Endothelial cell of umbilical vein (primary cell): ENCODE measurements around the gene HAGH.

Experiments used
- EZH2 ChIP-seq: IDR thresholded peaks from 2 replicates; pipeline ENCODE4 v1.6.1; 2012; ENCODE audit warnings: borderline replicate concordance, low read depth, mild to moderate bottlenecking, moderate library complexity, low read length, inconsistent platforms; ENCODE audit not compliant: severe bottlenecking
- FOS ChIP-seq: IDR thresholded peaks from 2 replicates; pipeline ENCODE4 v1.6.1; 2011; ENCODE audit warnings: mild to moderate bottlenecking, low read length, moderate library complexity, borderline replicate concordance; ENCODE audit not compliant: insufficient read depth
- POLR2A ChIP-seq: IDR thresholded peaks from 2 replicates; pipeline ENCODE4 v1.6.1; 2012; ENCODE audit warnings: low read depth, mild to moderate bottlenecking, control low read depth, low read length
- TF ChIP-seq, protein P1 (sequence below), 2 donors: IDR thresholded peaks; 1 replicate in 1 of 2; 2 replicates in 1 of 2; pipeline ENCODE4 v1.5.1; 2011; ENCODE audit warnings: low read length in 2 of 2, mild to moderate bottlenecking in 2 of 2, moderate library complexity in 2 of 2, control low read depth in 1 of 2, inconsistent platforms in 1 of 2, low read depth in 1 of 2; ENCODE audit not compliant: insufficient read depth in 1 of 2; ENCODE audit errors: extremely low read depth in 1 of 2
- TF ChIP-seq, protein P2 (sequence below): IDR thresholded peaks from 2 replicates; pipeline ENCODE4 v1.6.1; 2011; ENCODE audit not compliant: insufficient read depth, insufficient read length

DNA sequence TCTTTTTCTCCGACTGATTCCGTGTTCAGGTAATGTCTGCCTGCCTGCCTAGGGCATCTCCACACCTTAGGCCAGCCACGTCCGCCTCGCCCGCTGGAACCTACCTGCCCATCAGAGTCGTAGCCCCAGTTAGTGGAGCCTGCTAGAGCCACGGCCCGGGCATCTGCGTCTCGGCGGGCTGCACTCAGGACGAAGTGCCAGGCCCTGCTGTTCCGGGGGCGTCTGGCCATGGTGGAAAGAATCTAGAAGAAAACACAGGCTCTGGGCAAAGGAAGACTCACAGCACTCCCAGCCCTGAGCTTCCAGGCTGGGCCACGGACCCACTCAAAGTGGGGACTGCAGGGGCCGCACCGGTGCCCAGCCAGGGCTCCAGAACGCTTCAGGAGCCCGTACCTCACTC, 45.4 kb downstream of the HAGH start:
- TF ChIP-seq, protein P1, sequence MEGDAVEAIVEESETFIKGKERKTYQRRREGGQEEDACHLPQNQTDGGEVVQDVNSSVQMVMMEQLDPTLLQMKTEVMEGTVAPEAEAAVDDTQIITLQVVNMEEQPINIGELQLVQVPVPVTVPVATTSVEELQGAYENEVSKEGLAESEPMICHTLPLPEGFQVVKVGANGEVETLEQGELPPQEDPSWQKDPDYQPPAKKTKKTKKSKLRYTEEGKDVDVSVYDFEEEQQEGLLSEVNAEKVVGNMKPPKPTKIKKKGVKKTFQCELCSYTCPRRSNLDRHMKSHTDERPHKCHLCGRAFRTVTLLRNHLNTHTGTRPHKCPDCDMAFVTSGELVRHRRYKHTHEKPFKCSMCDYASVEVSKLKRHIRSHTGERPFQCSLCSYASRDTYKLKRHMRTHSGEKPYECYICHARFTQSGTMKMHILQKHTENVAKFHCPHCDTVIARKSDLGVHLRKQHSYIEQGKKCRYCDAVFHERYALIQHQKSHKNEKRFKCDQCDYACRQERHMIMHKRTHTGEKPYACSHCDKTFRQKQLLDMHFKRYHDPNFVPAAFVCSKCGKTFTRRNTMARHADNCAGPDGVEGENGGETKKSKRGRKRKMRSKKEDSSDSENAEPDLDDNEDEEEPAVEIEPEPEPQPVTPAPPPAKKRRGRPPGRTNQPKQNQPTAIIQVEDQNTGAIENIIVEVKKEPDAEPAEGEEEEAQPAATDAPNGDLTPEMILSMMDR (IDR thresholded peaks at IDR 0.05; ENCODE audit: extremely low read depth in 1 of 2, insufficient read depth in 1 of 2, low read depth in 1 of 2, low read length in 2 of 2), result no peak
- no peak for TF ChIP-seq POLR2A
- no peak for TF ChIP-seq EZH2
- no peak for TF ChIP-seq FOS
- TF ChIP-seq, protein P2, sequence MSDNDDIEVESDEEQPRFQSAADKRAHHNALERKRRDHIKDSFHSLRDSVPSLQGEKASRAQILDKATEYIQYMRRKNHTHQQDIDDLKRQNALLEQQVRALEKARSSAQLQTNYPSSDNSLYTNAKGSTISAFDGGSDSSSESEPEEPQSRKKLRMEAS, result no peak
